Measurements from ENCODE around the gene SGSH.
"Not testable (repeated sequence)": the region's sequence is repeated elsewhere in the genome, so short reads cannot be mapped to it uniquely, and the experiment has no call there.

SGSH gene

GRCh38 chr17:80220054-80220735, at the start of gene SGSH, which contains the start of gene SLC26A11:
Gene SGSH (minus strand): TSS chr17:80220333. CDS start chr17:80220313, 20 bp downstream.
Gene SLC26A11 (plus strand): TSS chr17:80220427. CDS start chr17:80221561, 1,134 bp downstream.
- FAIRE-seq, result no peak

DNA sequence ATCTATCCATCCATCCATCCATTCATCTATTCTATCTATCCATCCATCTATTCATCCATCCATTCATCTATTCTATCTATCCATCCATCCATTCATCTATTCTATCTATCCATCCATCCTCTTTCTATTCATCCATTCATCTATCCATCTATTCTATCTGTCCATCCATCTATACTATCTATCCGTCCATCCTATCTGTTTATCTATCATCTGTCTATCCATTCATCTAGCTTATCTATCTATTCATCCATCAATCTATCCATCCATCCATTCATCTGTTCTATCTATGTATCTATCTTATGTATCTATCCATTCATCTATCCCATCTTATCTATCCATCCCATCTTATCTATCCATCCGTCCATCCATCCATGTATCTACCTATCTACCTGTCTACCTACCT, 49.3 kb upstream of the SGSH start:
- no peak for FAIRE-seq

- FAIRE-seq, result no peak
These were observed 48.3 kb upstream of the SGSH start for GRCh38 chr17:80268427-80268826.

GRCh38 chr17:80267391-80267790, 47.3 kb upstream of the SGSH start:
- no peak for FAIRE-seq

- FAIRE-seq, result no peak
These were observed 45.3 kb upstream of the SGSH start for GRCh38 chr17:80265205-80266068.

DNA sequence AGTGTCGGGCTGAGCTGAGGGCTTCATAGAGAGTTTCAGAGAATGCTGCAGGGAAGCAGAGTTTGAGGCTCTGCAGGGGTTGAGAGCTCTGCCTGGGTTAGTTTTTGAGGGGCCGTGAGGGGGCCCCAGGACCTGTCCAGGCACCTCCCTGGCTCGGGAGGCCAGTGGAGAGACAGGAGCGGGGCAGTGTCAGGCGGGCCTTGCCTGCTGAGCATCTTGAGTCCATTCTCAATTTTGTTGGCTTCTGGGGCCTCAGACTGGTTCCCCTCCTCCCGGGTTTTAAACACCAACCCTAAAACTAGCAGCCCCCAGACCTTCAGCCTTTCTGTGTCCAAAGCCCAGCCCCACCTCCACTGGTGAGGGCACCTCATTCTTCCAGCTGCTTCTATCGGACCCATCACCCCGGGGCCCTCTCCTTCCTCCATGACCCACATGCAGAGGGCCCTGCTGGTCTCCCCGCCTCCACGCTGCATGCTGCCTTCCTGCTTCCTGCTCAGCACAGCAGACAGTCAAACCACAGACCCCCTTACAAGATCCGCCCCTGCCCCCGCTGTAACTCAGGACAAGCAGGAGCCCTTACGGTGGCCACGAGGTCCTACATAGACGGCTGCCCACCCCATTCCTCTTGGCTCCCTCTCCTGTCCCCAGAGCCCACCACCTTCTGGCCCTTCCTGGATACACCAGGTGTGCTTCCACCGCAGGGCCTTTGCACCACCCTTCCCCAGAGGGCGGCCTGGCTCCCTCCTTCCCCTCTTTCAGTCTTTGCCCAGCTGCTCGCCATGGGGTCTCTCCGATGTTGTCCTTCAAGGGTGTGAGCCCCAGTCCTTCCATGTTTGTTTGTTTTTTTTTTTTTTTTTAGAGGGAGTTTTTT, 44.3 kb upstream of the SGSH start:
- FAIRE-seq, result no peak

- peak; percentile 70 for FAIRE-seq
These were observed 43.4 kb upstream of the SGSH start for GRCh38 chr17:80263253-80264204.

GRCh38 chr17:80262775-80263244, 42.7 kb upstream of the SGSH start:
- FAIRE-seq, result no peak

GRCh38 chr17:80262291-80262690, 42.2 kb upstream of the SGSH start:
- no peak for FAIRE-seq

GRCh38 chr17:80261895-80262279, 41.8 kb upstream of the SGSH start:
- no peak for FAIRE-seq

DNA sequence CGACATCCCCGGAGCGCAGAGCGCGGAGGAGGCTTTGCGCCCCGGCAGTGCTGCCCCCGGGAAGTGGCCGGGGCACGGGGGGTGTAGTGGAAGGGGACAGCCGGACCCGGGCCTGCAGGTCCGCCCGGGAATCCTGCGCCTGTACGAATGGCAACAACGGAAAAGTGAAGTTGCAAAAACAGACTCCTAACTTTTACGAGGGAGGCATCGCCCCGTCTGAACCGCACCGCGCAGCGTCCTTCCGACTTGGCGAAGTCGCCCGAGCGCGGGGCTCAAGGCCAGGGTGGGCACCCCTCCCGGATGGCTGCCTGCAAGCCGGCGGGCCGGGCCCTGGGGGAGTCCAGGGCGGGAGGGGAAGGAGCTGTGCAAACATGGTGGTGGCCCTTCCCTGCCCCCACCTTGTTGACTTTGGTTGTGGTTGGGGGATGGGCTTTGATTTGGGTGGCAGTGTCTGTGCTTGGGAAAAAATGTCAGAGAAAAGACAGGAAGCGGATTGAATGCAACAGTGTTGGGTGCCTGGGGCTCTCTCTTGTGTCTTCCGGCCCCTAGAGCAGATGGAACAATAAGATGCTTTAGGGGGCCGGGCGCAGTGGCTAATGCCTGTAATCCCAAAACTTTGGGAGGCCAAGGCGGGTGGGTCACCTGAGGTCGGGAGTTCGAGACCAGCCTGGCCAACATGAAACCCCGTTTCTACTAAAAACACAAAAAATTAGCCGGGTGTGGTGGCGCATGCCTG, 41.2 kb upstream of the SGSH start:
- FAIRE-seq, result no peak

- FAIRE-seq, result no peak
These were observed 40.6 kb upstream of the SGSH start, which contains the start of gene RNF213 for GRCh38 chr17:80260791-80261158. Gene RNF213 (plus strand): TSS chr17:80260852. CDS start chr17:80263682, 2,830 bp downstream.

DNA sequence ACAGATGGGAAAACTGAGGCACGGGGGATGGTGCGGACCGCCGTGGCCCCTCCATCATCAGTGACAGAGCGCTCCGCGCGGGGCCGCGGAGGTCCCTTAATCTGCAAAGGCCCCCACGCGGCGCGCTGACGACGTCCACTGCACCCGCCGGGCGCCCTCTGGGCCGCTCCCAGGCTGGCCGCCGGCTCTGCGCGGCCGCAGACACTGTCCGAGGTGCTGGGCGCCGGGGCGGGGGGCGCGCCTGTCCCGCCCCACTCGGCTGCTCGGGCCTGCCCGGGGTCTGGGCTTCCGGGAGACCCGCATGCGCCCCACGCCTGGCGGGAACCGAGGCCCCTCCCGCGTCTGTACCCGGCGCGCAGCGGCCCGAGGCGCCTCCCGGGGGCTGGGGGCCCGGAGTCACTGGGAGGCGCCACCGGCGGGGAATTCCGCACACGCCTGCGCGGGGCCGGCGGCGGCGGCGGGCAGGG, 40.0 kb upstream of the SGSH start:
- no peak for FAIRE-seq

DNA sequence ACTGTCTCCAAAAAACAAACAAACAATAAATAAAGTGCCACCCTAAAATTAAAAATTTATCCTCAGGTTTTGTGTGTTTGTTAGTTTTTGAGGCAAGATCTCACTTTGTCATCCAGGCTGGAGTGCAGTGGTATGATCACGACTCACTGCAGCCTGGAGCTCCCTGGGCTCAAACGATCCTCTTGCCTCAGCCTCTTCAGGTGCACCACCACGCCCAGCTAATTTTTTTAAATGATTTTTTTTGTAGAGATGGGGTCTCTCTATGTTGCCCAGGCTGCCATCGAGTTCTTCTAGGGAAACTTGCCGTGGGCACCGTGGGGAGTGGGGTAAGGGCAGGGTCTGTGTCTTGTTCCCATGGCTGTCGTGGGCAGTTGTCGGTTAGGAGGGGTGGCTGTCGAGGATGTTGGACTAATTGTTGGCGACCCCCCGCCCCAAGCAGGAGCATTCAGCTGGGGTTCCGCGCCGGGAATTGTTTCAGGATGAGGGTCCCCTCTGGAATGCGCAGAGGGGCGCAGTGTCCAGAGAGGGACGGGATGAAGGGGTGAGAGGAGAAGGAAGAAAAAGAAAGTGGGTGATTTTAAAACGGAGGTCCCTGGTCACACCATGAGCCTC, 39.4 kb upstream of the SGSH start:
- no peak for FAIRE-seq

- FAIRE-seq, result not testable (repeated sequence)
These were observed 38.2 kb upstream of the SGSH start for GRCh38 chr17:80258296-80258695.

- no peak for FAIRE-seq
These were observed 37.6 kb upstream of the SGSH start for GRCh38 chr17:80257716-80258213.

DNA sequence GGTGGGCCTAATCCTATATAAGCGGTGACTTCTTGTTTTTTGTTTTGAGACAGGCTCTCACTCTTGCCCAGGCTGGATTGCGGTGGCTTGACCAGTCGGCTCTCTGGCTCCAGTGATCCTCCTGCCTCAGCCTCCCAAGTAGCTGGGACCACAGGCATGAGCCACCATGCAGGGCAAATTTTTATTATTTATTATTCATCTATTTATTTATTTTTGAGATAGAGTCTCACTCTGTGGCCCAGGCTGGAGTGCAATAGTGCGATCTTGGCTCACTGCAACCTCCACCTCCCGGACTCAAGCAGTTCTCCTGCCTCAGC, 35.9 kb upstream of the SGSH start:
- no peak for FAIRE-seq

GRCh38 chr17:80254396-80255251, 34.5 kb upstream of the SGSH start:
- FAIRE-seq, result peak; percentile 94

- FAIRE-seq, result no peak
These were observed 33.7 kb upstream of the SGSH start for GRCh38 chr17:80253631-80254395.
